KOPT-K1 (cell line): ENCODE measurements around the gene RPAIN.
A peak's percentile ranks its signal among the peaks of the same experiment; 100 is the strongest.
"Not testable (repeated sequence)": the region's sequence is repeated elsewhere in the genome, so short reads cannot be mapped to it uniquely, and the experiment has no call there.

ENCODE experiments used
- H3K27ac ChIP-seq: fragments of 200-600 bp; sonication (generic); 2 replicates; pipeline ENCODE4 v1.5.1; 2016; ENCODE audit warnings: antibody characterized with exemption, mild to moderate bottlenecking, low read depth, low read length; ENCODE audit not compliant: poor library complexity, severe bottlenecking
- H3K36me3 ChIP-seq: fragments of 200-600 bp; sonication (generic); 2 replicates; pipeline ENCODE4 v1.5.1; 2017; ENCODE audit warnings: antibody characterized with exemption, mild to moderate bottlenecking, low read length, moderate library complexity; ENCODE audit not compliant: insufficient read depth
- H3K9me3 ChIP-seq: fragments of 200-600 bp; sonication (generic); 2 replicates; pipeline ENCODE4 v1.5.1; 2017; ENCODE audit warnings: antibody characterized with exemption, low read length, mild to moderate bottlenecking; ENCODE audit not compliant: insufficient read depth, poor library complexity, severe bottlenecking

The RPAIN gene

DNA sequence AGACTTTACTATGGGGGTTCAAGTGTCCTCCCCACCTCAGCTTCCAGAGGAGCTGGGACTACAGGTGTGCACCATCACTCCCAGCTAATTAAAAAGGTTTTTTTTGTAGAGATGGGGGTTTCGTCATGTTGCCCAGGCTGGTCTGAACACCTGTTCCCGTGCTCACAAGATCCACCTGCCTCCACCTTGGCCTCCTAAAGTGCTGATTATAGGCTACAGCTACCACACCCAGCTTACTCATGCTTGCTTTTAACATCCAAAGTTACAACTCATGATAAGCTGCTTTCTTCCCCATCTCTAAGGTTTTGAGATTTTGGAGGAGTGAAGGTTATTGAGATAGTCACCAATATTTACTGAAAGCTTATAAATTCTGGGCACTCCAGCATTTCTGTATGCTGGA lies 3.1 kb upstream of the RPAIN start:
- Histone ChIP-seq H3K27ac (no peak overlapping the region), H3K36me3 (peaks cover 65% of the 10 kb centered on the region), H3K9me3 (no peaks in the 10 kb centered on the region)

DNA sequence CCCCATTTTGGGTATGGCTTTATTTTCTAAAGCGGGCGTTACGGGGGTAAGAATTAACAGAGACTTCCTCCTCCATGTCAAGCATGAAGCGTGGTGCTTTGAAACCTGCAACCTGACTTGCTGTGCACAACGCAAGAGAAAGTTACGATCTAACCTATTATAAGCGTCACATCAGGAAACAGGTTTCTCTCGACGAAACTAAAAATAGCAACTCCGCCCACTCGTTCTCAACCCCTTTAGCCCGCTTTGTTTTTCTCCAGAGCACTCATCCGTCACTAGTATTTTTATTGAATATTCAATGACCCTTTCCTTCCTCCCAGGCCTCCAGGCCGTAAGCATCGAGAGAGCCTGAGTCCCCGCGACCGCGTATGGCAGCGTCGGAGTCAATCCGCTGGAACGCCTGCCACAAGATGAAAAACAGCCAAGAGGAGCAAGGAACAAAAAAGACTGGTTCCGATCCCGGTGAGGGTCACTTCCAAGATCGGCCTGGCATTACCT lies 1.1 kb upstream of the RPAIN start:
- no peaks in the 10 kb centered on the region for H3K9me3 ChIP-seq
- H3K36me3 ChIP-seq, result peaks cover 64% of the 10 kb centered on the region
- peak overlapping the region; percentile 91 for H3K27ac ChIP-seq

DNA sequence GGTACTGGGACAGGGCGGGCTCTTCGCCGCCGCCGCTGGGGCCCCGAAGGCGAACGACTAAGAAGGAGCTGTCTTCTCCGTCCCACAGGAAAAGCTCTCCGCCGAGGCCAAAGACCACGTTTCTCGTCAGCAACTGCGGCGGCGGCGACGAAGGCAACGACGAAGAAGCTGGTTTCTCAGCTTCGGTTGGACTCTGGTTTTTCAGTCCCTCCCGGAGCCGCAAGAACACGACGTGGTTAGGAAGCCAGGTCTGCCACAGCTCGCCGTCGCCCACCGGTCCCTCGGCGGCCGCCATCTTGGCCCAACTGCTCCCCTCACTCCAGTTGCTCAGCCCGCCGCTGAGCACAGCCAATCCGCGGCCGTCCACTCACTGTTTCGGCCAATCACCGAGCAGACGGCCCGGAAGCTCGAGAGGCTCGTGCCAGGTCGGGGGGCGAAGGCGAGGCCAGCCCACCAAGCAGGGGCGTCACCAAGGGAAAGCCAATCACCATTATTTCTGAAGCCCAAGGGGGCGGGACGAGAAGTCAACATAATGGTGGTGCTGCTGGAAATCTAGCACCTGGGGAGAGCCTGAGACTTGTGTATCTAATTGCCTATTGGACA lies 525 bp upstream of the RPAIN start, which contains the start of gene NUP88:
TSS of gene NUP88 (minus strand) at position 307 of the 603 bp plus-strand sequence. CDS start at position 295, 12 bp downstream.
- H3K27ac ChIP-seq, result peak within 1 kb of the TSS; percentile 91
- peaks cover 64% of the 10 kb centered on the region for H3K36me3 ChIP-seq
- H3K9me3 ChIP-seq, result no peaks in the 10 kb centered on the region

DNA sequence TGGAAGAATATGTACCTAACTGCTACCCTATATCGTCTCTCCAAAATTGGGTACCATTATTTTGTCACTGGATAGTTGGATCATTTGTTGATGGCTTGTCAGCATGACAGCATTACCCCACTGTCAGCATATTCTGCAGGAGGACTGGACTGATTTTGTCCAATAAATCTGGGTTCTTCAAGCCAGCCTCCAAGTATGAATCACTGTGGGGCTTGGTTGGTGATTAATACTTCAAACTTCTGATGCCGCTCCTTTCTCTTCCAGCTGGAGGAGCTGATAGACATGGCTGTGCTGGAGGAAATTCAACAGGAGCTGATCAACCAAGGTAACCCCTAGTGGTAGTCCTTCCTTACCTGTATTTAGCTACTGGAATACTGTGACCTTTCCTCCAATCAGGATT lies 2.5 kb downstream of the RPAIN start:
- peaks cover 67% of the 10 kb centered on the region for H3K36me3 ChIP-seq
- H3K27ac ChIP-seq, result no peak overlapping the region

DNA sequence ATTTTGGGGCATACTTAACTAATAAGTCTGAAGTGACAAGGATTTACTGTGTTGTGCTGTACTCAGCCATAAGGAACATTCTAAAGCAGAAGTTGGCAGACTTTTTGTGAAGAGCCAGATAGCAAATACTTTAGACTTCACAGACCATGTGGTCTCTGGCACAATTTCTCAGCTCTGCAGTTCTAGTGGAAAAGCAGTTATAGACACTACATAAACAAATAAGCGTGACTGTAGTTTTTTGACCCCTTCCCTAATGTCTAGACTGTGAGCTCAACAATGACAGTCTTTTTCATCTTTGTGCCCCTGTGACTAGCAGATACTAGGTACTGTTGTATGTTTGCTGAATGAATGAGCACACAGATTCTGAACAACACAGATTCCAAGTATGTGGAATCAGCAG lies 4.9 kb downstream of the RPAIN start:
- H3K9me3 ChIP-seq, result no peaks in the 10 kb centered on the region
- no peak overlapping the region for H3K27ac ChIP-seq
- H3K36me3 ChIP-seq, result peaks cover 88% of the 10 kb centered on the region

More for the DNA sequence above, 2.5 kb downstream of the RPAIN start:
- H3K9me3 ChIP-seq, result no peaks in the 10 kb centered on the region

DNA sequence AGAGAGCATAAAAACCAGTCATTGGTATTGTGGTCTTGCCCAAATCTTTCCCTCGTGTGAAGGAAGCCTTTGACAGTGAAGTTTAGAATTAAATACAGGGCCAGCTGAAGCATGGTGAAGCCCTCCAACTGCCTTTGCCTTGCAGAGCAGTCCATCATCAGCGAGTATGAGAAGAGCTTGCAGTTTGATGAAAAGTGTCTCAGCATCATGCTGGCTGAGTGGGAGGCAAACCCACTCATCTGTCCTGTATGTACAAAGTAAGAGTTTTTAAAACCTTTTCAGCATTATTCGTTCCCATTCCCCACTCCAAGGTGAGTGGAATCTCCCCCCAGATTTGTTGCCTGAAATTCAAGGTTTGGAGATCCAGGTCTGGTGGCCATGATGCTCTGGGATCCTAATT lies 5.8 kb downstream of the RPAIN start:
- no peak overlapping the region for H3K27ac ChIP-seq
- H3K9me3 ChIP-seq, result no peaks in the 10 kb centered on the region
- H3K36me3 ChIP-seq, result peaks cover 97% of the 10 kb centered on the region

DNA sequence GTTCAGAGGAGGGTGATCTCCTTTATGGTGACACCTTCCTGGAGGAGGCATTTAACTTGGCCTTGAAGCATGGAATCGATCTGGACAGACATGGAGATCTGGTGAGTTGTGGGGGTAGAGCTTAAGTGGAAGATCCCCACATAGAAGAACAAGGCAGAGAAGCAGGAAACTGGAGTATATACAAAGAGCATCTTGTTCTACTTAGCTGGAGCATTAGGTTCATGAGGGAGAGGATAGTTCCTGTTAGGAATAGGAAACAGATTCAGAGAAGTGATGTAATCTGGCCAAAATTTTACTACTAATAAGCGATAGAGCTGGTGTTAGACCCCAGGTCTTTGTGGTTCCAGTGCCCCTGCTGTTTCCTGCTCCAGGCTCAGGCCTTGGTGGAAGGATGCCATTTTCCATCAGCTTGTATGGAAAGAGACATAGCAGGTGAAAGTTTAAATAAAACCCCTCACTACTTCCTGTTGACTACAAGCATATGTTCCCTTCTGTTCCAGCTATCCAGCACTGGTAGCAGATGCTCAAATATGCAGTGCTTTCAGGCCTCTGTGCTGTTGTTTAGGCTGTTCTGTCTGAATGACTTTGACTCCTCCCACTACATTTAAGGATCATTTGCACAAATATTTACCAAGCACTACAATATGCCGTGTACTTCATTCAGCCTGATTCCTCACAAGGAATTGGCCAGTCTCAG lies 9.4 kb downstream of the RPAIN start:
- no peaks in the 10 kb centered on the region for H3K9me3 ChIP-seq
- H3K36me3 ChIP-seq, result peaks cover 100% of the 10 kb centered on the region
- H3K27ac ChIP-seq, result no peak overlapping the region

DNA sequence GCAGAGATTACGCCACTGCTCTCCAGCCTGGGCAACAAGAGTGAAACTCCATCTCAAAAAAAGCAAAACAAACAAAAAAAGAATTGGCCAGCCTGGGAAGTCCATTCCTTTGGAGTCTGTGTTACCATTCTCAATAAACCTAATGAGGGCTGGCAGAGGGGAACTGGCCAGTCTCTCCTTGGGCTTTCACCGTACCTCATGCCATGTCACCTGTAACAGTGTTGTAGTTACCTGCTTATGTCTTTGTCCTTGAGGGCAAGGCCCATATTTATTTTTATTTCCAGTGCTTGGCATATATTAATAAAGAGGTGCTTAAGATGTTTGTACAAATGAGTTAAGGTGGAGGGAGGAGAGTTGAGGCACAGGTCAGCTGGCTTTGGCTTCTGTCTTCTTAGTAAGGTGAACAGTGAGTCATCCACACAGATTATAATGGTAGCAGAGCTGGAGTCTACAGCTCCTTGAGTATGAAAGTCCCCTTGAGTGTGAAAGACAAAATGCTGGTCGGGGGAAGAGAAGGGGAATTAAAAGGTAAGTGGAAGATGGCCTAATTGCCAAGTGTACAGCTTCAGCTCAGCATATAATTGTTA lies 10.5 kb downstream of the RPAIN start:
- H3K27ac ChIP-seq, result no peak overlapping the region
- H3K9me3 ChIP-seq, result no peaks in the 10 kb centered on the region
- peaks cover 100% of the 10 kb centered on the region for H3K36me3 ChIP-seq

DNA sequence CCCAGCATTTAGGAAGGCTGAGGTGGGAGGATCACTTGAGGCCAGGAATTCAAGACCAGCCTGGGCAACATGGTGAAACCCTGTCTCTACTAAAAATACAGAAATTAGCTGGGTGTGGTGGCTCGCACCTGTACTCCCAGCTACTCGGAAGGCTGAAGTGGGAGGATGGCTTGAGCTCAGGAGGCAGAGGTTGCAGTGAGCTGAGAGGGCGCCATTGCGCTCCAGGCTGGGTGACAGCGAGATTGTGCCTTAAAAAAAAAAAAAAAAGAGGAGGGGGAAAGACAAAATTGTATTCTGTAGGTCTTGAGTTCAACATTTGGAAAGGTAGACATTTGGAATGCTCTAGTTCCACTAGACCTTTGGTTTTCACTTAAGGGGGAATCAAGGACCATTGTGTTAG lies 11.3 kb downstream of the RPAIN start:
- not testable (repeated sequence) for H3K27ac ChIP-seq, H3K9me3 ChIP-seq
- peaks cover 100% of the 10 kb centered on the region for H3K36me3 ChIP-seq

DNA sequence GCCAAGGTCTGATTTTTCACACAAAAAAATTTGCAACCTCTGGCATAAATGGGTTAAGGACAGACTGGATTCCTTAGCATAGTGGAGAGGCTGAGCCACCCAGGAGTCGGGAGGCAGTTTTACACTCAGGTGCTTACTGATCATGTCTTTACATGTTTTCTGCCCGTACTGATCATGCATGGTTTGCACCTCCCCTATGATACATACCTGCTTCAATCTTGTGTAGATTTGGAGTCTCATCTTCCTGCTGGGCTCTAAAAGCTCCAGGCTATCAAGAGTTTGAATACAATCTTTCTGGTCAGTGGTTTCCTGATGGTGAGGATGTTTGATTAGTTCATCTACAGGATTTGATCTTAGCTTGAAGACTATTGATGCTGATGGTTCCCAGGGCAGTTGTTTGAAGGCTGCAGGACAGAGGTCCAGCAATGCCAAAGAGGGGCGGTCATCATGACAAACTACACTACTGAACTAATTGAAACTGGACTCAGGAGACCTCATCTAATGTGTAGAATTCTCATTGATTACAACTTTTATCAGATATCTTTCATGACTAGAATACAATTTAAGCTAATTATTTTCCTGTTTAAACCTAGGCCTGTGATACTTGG lies 12.1 kb downstream of the RPAIN start:
- no peaks in the 10 kb centered on the region for H3K9me3 ChIP-seq
- no peak overlapping the region for H3K27ac ChIP-seq
- H3K36me3 ChIP-seq, result peaks cover 100% of the 10 kb centered on the region

DNA sequence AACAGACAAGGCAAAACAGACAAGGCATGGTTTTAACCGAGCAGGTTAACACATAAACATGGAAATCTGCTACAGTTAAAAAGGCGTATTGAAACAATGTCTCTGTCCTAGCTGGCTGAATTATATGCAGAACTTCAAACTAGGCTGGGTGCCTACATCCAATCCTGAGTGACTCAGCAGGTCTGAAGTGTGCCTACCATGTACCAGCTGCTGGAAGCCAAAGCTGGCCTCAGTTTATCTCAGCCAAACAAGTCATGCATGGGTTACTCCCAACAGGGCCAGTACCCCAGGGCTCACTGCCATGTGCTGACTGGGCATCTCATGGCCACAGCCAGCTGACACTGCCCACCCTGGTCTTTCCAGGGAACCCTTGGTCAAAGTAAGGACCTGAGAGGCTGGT lies 15.0 kb downstream of the RPAIN start:
- Histone ChIP-seq H3K27ac (no peak overlapping the region), H3K9me3 (no peaks in the 10 kb centered on the region), H3K36me3 (peaks cover 82% of the 10 kb centered on the region)

DNA sequence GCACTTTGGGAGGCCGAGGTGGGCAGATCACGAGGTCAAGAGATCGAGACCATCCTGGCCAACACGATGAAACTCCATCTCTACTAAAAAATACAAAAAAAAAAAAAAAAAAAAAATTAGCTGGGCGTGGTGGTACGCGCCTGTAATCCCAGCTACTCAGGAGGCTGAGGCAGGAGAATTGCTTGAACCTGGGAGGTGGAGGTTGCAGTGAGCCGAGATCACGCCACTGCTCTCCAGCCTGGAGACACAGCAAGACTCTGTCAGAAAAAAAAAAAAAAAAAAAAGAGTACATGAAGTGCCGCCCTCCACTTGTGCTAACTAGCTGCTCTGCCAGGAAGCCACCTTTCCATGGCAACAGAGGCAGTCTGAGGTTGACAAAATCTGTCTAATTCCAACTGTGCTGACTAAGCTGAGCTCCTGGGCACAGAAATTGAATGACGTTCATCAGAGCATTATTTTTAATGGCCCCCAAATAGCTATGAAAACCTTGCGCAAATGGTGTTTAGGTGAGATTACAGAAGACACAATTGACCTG lies 15.9 kb downstream of the RPAIN start:
- not testable (repeated sequence) for H3K9me3 ChIP-seq, H3K27ac ChIP-seq
- peaks cover 81% of the 10 kb centered on the region for H3K36me3 ChIP-seq

DNA sequence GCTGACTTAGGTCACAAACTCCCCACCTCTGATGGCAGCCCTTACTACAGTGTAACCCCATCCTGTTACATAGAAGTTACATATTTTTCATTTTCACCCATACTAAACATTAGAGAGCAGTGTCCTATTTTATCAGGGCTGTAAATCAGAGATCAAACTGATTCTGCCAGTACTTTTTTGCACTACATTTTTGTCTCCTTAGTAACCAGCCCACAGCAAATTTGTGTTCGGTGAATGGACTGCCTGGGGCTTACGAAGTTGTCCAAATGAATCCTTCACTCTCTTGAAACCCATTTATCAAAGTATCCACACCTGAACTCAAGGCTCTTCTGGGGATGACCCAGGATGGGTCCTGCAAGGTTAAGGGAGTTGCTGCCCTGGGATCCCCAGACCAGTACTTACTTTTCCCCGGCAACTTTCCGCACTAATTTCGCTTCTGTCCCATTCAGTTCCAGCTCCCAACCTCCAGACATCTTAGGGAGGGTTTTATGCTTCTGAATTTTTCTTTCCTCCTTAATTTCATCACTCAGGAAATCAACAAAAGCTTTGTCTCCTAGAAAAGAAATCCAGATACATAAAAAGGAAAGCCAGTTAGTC lies 17.8 kb downstream of the RPAIN start:
- Histone ChIP-seq H3K27ac (peak overlapping the region; percentile 84), H3K36me3 (peaks cover 80% of the 10 kb centered on the region), H3K9me3 (no peaks in the 10 kb centered on the region)

DNA sequence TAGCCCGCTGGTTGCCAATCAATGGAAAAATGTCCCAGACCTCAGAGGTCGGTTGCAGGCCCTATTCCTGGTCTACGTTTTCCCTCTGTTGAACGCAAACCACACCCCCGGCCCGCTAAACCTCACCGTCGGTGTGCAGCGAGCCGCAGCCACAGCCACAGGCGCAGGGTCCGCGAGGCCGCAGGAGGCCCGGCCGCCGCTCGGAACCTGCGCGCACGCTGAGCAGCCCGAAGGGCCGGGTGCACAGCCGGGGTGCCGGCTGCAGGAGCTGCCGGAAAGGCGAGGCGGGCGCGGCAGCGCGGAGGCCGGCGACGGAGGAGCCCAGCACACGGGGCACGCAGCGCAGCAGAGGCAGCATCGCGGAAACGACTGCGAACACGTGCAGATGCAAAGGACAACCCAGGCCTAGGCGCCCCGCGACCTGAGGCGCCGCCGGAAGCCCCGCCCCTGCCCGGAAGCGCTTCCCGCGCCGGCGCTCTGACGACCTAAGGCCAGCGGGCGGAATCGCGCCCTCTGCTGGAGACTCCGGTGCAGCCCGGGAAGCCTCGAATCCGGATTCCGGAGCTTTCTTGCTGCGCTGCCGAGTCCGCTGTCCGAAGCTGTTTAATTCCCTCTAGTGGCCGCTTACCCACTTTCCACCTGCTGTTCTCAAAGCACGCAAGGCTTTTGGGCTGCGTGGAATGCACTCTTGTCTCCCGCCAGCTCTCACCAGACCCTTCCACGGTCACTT lies 18.9 kb downstream of the RPAIN start, which contains the start of gene C1QBP:
TSS of gene C1QBP (minus strand) at position 440 of the 730 bp plus-strand sequence. CDS start at position 358, 82 bp downstream.
- peaks cover 80% of the 10 kb centered on the region for H3K36me3 ChIP-seq
- no peaks in the 10 kb centered on the region for H3K9me3 ChIP-seq
- peak within 1 kb of the TSS; percentile 84 for H3K27ac ChIP-seq
